ENCODE data around the gene CAB39L.

CAB39L gene

DNA sequence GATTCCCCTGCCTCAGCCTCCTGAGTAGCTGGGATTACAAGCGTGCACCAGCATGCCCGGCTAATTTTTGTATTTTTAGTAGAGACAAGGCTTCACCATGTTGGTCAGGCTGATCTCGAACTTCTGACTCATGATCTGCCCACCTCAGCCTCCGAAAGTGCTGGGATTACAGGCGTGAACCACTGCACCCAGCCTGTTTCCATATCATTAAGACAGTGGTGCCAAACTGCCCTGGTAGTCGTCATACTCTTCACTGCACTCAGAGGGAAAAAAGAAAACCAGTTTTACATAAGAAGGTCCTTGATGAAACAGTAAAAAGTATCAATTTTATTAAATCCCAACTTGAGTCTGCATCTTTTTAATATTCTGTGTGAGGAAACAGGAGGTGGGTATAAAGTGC is 181.2 kb downstream of the CAB39L start:
- no peak for DNase-seq
- in situ Hi-C loops (cut with MboI; ENCODE audit: low pct_unique_long_range_greater_than_20kb, low sequenced_read_pairs) = no loop called here

DNA sequence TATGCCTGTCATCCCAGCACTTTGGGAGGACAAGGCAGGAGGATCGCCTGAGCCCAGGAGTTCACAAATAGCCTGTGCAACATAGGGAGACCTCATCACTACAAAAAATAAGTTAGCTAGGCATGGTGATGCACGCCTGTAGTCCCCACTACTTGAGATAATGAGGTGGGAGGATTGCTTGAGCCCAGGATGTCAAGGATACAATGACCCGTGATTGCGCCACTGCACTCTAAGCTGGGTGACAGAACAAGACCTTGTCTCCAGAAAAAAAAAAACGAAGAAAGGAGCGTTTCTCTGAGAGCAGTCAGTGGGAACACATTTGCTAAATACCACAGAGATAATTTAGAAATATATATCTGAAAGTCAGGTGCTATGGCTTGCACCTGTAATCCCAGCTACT is 184.3 kb downstream of the CAB39L start:
- in situ Hi-C loops (cut with MboI; ENCODE audit: low pct_unique_long_range_greater_than_20kb, low sequenced_read_pairs) = no loop called here
- DNase-seq = no peak

Measured in KBM-7 (cell line).